DMS53 (cell line): ENCODE measurements around the gene CCDC201.
A peak's percentile ranks its signal among the peaks of the same experiment; 100 is the strongest.
"Not testable (repeated sequence)": the region's sequence is repeated elsewhere in the genome, so short reads cannot be mapped to it uniquely, and the experiment has no call there.

Source experiments
- DNase-seq: peaks from one replicate; lab custom pipeline; 2025; lab: John Stamatoyannopoulos, UW

The CCDC201 gene

DNA sequence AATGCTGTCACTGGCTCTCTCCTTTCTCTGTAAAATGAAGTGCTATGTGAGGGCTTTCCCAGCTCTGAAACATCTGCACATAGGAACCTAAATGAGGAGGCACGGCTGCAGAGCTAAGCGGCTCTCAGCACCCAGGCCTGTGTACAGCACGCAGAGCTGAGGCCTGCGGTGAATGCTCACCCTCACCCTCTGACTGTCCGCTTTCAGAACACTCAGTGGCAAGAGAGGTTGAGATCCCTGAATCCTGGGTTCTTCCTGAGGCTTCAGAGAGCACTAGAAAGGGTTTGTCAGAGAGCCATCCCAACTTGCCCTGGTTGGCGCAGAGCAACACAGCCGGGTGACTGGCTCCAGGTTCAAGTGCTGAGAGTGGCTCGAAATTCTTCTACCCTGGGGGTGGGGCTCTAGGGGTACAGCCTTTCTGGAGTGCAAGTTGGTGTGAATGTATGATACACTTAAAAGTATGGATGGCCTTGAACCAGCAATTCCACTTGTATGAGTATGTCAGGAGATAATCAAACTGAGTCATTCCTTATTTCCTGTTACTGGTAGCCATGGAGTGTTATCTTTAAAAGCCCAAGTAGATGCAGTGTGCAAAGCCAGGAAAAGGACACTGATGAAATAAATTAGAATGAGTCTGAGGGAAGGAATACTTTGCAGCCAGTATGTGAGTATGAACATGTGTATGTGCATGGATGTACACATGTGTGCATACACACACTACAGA is 1.7 kb upstream of the CCDC201 start:
- DNase-seq, result peak; percentile 10

DNA sequence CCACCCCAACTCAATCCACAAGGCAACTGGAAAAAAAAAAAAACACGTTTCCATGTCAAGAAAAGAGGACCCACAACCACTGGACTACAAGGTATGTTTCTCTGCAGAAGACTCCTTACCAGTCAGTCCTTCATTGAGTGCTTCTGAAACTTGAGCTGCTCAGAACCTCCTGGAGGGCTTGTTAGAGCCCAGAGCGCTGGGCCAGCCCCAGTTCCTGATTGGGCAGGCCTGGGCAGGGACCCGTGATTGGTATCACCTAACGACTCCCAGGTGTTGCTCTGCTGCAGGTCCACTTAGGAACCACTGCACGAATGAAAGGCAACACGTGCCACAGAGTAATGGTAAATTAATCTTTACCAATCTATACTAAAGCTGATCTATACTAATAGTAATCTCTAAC is 473 bp upstream of the CCDC201 start:
- DNase-seq, result no peak

DNA sequence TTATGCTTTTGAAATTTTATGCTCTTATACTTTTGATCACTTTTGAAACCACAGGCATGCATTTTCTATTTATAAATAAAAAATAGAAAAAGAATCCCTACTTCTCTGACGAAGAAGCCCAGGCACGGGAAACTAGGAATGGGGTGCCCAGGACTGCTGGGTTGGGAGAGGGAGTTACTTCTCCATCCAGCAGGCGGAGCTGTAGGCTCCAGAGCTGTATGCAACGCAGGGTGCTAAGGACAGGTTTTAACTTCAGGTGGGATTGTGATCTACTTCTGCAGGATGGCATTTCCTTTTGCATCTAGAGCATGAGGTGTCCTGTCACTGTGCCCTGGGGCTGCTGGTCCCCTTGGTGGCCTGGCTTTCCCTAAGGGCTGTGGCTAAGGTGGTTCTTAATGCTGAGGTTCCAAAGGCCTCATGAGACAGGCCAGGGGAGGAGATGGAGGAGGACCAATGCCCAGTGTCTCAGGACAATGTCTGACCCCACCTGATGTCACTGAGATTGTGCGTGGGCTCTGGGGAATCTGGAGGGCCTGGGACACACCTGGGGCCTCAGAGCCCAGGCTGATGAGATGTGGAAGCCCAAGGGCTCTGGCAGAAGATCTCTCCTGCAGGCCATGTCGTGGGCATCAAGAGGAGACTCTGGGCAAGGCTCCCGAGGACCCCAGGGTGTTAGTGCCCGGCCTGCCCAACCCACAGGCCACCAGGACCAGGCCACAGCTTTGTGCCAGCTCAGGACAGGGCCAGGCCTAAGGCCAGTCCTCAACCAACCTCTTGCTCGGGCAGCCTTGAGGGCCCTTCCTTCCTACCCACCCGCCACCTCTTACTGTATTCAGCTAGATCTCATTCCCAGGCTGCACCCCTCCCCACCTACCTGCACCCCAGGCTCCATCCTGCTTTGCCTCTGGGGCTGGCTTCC is 507 bp downstream of the CCDC201 start:
- peak; percentile 42 for DNase-seq

DNA sequence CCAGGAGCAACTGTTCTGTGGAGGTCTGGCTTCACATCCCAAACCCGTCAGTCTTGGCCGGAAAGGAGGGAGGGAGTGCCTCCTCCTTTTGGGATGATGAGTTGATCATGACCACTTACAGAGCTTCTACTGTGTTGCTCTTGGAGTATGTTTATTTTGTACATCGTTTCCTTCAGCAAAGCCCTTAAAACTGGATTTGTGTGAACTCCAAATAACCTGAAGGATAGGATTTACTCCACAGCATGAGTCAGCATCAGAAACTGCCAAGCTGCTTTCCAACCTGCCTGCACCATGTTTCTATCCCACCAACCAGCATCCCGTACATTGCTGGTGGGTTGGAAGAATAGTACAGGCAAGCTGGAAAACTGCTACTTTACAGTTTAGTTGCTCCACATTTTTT is 3.5 kb downstream of the CCDC201 start:
- peak; percentile 51 for DNase-seq

DNA sequence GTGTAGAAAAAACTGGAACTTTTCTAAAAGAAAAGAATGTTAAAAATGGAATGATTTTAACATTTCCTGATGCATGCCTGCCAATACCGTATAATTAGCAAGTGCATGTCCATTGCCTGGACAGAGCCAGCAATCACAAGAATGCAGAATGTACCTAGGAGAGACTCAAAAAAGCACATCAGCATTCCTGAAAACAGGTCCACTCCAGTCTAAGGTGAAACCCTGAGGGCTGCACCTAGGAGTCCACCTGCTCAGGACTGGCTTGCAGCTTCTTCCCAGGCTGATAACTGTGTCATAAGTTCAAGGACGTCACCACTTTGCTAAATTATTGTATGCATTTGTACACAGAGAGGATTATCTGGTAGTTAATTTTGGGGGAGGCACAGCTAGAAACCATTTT is 5.4 kb downstream of the CCDC201 start:
- DNase-seq, result no peak

DNA sequence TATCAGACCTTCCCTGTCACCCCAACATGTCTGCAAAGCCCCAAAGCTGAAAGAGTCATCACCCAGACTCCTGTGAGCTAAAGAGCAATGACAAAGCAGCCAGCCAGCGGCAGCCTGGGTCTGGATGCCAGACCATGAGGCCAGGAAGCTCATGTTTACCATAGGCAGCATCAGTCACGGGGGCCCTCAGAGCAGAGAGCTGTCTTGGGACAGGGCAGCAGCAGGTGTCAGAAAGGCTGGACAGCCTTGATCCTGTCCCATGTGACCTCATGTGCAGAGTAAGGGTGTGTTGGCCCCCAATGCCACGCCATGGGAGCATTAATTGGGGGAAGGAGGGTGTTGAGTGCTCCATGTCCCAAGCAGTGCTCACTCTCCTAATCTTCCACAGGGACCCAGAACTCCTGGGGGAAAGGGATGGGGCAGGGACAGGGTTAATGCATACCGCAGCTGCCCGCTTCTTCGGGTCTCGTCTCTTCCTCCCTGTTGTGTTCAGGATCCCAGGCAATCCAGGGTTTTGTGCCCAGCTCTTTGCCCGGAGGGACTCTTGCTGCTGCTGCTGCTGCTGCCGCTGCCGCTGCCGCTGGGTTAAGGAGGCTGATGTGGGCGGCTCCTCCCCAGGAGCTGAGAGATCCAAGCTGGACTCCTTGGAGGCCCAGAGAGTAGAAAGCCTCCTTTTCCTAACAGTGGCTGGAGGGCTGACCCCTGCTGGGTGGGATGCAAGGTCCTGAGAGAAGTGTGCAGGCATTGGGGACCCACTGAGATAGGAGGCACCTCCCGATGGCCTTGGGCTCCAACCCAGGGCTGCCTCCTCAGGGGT is 7.1 kb downstream of the CCDC201 start:
- DNase-seq, result peak; percentile 31

DNA sequence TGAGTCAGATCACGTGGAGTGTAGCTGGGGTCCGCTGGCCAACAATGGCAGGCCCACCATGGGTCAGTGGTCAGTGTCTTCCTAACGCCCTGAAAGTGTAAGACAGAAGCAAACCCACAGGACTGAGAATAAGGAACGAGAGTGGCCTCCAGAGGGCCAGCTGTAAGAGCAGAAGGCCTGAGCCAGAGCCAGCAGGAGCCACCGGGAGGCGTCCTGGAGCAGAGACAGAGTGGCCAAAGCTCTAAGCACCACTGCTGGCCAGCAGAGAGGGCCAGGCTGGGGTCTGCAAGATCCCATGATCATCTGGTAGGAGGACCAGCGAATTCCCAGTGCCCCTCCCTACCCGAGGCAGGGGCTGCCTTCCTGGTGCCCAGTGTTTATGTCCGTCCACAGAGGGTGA is 9.2 kb downstream of the CCDC201 start:
- DNase-seq, result peak; percentile 21

DNA sequence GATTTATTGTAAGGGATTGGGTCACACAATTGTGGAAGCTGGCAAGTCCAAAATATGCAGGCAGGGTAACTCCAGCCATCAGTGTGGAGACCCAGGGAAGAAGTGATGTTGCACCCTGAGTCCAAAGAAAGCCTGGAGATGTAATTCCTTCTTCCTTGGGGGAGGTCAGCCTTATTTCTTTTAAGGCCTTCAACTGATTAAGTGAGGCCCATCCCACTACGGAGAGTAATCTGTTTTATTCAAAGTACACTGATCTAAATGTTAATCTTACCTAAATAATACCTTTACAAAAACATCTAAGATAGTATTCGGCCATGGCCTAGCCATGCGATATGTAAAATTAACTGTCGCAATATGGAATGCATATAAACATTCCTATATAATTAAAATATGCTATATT is 16.0 kb downstream of the CCDC201 start:
- not testable (repeated sequence) for DNase-seq

DNA sequence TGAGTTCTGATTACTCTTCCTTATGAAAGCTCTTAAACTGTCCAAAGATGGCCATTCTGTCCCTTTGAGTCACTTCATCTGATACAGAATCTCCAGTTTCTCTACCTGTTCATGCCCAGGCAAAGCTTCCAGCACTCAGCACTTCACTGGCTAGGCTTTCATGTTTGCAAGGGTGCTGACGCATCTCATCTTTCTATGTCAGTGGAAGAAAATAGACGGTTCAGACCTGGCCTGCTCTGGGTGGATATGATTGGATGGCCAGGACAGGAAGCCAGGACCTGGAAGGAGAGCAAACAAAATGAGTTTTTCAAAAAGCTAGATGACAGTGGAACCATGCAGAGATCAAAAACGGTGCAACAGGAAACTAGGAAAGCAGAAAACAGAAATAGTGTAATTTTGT is 17.2 kb downstream of the CCDC201 start:
- peak; percentile 83 for DNase-seq

DNA sequence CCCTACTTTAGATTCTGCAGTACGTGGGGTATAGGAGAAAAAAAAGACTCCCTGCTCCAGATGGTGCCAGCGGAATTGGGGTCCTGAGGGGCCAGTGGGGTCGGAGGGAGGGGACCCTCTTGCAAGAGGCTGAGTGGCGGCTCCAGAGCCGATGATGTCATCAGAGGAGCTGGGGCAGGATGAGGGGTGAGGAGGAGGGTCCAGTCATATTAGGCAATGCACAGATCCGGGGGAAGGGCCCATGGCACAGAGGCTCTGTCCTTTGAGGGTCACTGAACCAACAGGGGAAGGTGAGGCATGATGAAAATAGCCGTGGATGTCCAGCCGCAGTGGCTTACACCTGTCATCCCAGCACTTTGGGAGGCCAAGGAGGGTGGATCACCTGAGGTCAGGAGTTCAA is 19.4 kb downstream of the CCDC201 start:
- not testable (repeated sequence) for DNase-seq

DNA sequence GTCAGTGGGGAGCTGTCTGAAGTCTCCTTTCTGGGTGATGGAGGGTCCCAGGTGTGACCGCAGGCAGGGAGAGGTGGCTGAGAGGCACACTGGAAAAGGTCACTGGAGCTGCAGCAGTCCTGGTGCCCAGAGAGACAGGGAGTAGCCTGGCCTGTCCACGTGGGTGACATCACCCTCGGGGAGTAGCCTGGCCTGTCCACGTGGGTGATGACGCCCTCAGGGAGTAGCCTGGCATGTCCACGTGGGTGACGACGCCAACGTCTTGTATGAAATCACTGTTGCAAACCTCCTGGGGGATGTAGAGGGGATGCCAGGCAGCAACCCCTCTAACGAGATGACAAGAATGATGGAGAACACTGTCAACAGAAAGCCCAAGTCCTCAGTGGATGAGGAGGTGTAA is 19.9 kb downstream of the CCDC201 start:
- DNase-seq, result not testable (repeated sequence)

DNA sequence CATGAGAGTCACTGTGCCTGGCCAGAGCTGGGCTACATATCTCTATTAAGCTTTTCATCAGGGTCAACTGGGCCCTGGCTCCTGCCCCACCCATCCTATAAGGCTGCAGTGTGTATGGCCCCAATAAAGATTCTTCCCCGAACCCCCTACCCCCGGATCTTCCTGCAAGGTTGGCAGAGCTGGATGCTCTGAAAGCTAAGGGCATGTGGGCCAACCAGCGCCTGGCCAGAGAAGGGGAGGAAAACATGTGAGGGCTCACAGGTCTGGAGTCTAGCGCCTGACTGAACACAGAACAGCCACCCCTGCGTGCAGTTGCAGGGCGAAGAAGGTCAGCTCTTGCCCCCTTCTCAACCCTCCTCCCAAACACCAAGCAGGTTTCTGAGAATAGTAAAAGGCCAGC is 24.1 kb downstream of the CCDC201 start:
- DNase-seq, result not testable (repeated sequence)

DNA sequence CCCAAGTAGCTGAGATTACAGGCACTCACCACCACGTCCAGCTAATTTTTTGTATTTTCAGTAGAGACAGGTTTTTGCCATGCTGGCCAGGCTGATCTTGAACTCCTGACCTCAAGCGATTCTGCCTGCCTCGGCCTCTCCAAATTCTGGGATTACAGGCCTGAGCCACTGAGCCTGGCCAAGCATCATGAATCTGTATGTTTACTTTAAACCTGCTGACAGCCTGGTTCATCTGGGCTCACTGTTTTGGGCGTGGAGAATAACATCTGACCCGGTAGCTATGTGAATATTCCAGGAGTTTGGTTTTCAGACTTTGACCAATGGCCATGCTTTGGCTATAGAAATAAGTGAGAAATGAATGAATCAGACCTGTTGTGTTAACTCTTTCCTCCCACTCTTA is 26.3 kb downstream of the CCDC201 start:
- not testable (repeated sequence) for DNase-seq

DNA sequence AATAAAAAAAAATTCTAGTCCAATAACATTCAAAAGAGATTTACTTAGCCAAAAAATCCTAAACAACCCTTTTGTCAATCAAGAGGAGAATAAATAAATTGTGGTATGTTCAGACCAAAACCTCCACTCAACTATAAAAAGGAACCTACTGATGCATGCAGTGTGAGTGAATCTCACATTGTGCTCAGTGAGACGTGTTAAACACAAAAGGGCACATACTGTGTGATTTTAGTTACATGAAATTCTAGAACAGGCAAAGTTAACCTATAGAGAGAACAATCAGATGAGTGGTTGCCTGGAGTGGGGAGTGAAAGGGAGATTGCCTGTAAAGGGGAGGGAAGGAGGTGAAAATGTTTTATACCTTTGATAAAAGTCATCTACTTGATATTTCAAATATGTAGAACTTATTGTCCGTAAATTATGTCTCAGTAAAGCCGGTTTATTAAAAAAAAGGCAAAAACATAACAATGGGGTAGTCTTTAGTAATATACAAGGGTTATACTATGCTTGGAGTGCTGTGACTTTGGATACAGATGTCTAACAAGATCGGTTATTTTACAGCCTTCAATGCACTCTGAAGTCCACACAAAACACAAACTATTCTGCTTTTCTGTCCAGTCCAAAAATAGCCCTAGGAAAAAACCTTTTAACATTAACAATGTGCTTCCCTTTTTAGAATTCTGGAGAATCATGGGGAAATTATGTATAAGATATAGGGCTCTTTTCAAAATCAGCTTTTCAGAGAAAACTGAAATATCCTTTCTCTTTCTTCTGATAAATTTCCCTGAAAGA is 30.8 kb downstream of the CCDC201 start:
- not testable (repeated sequence) for DNase-seq

DNA sequence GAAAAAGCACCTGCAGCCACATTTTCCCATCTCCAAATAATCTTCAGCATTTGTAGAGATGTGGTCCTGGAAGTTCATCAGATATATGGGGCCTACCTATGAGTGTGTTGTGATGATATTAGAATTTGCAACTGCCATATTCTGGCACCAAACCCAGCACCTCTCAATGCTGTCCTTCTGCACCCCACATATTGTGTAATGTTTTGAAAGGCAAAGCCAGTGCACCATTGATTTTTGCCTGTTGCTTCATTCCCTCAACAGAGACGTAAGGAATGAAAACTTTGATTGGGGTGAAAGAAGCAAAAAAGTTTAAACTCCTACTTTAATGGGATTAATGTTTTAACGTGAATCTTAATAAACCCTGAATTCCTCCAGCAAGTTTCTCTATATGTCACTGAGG is 34.0 kb downstream of the CCDC201 start:
- DNase-seq, result not testable (repeated sequence)

DNA sequence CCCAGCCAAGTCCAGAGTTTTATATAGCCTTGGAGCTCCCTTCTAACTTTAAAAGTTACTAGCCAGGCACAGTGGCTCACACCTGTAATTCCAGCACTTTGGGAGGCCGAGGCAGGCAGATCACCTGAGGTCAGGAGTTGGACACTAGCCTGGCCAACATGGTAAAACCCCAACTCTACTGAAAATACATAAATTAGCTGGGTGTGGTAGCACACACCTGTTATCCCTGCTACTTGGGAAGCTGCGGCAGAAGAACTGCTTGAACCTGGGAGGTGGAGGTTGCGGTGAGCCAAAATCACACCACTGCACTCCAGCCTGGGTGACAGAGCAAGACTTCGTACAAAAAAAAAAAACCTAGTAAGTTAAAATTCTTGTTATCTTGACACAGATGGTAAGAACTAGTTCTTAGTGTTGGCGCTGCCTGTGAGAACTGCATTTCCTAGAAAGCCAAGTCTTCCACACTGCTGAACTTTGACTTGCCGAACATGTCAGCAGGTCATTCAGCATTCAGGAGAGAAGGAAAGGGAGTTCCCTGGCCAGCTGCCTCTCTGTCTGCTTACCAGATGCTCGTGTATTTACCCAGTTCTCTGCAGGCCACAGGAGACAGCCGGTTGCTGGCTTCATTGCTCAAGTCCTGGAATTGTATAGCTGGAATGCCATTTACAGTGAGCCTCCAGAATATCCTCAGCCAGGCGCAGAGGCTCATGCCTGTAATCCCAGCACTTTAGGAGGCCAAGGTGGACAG is 40.3 kb downstream of the CCDC201 start:
- DNase-seq, result peak; percentile 74

DNA sequence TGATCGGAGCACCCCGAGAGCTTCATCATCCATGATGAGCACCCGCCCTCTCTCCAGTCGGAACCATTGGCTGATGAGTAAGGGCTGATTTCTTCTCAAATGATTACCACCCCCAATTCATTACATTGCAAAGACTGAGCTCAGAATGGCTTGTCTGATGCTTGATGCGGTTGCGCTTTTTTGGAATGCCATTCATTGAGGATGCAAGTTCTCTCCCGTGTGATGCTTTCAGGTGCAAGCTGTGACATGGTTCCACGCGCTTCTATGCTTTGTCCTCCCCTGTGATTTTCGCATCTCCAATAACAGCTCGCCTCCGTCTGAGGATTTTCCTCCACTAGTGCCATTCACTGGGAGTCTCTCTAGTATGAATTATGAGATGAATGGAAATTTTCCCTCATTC is 43.0 kb downstream of the CCDC201 start:
- not testable (repeated sequence) for DNase-seq

DNA sequence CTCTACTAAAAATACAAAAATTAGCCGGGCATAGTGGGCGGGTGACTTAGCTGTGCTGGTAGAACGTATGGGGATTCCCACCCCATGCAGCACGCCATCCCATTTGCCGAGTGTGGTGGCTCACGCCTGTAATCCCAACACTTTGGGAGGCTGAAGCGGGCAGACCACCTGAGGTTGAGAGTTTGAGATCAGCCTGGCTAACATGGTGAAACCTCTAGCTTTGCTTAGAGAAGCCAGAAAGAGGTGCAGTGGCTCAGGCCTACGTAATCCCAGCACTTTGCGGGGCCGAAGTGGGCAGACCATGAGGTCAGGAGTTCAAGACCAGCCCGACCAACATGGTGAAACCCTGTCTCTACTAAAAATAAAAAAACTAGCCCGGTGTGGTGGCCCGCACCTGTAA is 45.2 kb downstream of the CCDC201 start:
- DNase-seq, result not testable (repeated sequence)

DNA sequence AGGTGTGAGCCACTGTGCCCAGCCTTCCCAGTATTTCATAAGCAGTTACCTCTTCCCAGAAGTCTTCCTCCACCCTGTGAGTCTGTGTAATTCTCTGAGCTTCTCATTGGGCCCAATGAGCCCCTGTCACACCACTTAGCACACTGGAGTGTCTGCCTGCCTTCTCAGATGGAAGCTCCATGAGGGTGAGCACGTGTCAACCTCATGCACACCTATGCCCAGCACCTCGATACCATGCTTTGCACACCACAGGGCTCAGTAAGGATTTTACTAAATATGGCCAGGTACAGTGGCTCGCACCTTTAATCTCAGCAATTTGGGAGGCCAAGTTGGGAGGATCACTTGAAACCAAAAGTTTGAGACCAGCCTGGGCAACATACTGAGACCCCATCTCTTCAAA is 46.3 kb downstream of the CCDC201 start:
- not testable (repeated sequence) for DNase-seq

DNA sequence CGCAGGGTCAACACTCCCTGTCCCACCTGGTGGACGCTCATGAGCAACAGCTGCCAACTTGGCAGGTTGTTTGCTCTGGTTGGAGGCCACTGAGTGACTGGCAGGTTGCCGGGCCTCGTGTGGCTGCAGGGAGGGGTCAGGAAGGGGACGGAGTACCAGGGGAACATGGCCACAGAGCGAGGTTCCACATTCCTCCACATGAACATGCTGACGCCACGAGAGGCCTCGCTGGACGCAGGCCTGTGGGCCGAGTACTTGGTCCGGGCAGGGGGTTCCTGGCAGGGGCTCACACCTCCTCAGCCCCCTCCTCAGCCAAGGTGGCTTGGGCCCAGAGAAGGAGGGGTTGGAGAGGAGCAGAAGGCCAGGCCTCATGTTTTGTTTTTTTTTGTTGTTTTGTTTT is 54.1 kb downstream of the CCDC201 start:
- DNase-seq, result not testable (repeated sequence)

DNA sequence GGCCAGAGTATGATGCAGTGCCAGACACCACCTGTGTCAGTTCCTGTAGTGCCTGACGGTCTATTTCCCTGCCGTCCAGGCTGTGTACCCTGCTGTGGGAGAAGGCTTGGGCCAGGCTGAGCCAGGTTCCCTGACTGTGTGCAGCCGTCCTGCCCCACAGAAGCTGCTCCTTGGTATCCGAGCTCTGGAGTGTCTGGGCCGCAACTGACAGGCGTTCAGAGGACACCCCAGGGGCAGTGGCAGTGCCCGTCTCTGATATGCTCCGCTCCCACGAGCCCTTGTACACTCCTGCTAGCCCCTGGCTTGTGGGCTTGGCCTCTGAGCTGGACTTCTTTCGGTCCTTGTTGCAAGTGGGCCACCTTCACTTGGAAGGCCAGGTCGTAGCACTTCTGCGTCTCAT is 55.0 kb downstream of the CCDC201 start:
- not testable (repeated sequence) for DNase-seq
